Esophagus muscularis mucosa (tissue), 3 donors: ENCODE measurements around the gene UPF3A.

Experiments
- POLR2A ChIP-seq: fragments of 450-650 bp; IDR thresholded peaks from one replicate; pipeline ENCODE4 v1.6.1; 2017; ENCODE audit warnings: antibody characterized with exemption, moderate library complexity, mild to moderate bottlenecking, low read depth
- TF ChIP-seq, protein P1 (sequence below), 3 experiments: fragments of 200-600 bp in 2 of 3; fragments of 450-650 bp in 1 of 3; sonication (generic) in 2 of 3; IDR thresholded peaks; one replicate each; pipeline ENCODE4 v1.5.1; 2017 to 2019; ENCODE audit warnings: antibody characterized with exemption in 3 of 3, mild to moderate bottlenecking in 2 of 3, moderate library complexity in 1 of 3

DNA sequence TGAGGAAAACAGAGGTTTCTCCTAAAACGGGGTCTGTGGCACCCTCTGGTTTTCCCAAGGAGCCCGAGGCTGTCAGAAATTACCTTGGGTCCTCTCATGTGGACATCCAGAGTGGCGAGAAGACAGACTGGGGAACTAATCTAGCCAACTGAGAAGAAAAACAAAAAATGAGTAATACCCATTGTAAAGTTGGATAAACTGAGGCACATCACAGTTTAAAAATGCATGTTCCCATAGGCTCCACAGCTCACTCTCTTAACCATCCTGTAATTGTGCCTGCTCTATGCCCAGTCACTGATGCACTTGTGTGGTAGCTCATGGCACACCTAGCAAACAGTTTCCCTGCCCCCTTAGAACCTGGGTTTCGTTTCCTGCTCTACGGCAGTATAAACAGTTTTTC lies 15.2 kb upstream of the UPF3A start:
- TF ChIP-seq, protein P1, sequence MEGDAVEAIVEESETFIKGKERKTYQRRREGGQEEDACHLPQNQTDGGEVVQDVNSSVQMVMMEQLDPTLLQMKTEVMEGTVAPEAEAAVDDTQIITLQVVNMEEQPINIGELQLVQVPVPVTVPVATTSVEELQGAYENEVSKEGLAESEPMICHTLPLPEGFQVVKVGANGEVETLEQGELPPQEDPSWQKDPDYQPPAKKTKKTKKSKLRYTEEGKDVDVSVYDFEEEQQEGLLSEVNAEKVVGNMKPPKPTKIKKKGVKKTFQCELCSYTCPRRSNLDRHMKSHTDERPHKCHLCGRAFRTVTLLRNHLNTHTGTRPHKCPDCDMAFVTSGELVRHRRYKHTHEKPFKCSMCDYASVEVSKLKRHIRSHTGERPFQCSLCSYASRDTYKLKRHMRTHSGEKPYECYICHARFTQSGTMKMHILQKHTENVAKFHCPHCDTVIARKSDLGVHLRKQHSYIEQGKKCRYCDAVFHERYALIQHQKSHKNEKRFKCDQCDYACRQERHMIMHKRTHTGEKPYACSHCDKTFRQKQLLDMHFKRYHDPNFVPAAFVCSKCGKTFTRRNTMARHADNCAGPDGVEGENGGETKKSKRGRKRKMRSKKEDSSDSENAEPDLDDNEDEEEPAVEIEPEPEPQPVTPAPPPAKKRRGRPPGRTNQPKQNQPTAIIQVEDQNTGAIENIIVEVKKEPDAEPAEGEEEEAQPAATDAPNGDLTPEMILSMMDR (IDR thresholded peaks at IDR 0.05): no peak
- TF ChIP-seq POLR2A: no peak
